ENCODE data around the gene MTA1. TPM values are rescaled to one million over a fixed set of nuclear protein-coding genes. Genes with fewer than 3 reads are reported as not detected.

MTA1 gene
- total RNA-seq, 4 donors from 2014 or later = 34.3 to 75.0 (median 49.2) TPM

DNA sequence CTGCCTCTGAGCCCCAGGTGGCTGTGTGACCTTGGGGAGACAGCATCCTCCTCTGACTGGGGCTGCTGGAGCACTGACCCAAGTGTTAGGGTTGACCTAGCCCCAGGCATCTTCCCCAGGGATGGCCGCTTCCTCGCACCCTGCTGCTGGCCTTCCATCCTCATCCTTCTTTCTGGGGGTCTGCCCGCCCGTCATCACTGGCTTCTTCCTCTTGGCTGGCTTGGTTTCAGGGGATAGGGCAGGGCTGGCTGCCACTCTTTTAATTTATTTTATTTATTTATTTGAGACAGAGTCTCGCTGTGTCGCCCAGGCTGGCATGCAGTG is 74.9 kb downstream of the MTA1 start:
- no peak for TF ChIP-seq CTCF (IDR thresholded peaks at IDR 0.05; ENCODE audit: low read depth)

- no peak for TF ChIP-seq CTCF (IDR thresholded peaks at IDR 0.05; ENCODE audit: low read depth)
These were observed 75.7 kb downstream of the MTA1 start for GRCh38 chr14:105495101-105495989.

DNA sequence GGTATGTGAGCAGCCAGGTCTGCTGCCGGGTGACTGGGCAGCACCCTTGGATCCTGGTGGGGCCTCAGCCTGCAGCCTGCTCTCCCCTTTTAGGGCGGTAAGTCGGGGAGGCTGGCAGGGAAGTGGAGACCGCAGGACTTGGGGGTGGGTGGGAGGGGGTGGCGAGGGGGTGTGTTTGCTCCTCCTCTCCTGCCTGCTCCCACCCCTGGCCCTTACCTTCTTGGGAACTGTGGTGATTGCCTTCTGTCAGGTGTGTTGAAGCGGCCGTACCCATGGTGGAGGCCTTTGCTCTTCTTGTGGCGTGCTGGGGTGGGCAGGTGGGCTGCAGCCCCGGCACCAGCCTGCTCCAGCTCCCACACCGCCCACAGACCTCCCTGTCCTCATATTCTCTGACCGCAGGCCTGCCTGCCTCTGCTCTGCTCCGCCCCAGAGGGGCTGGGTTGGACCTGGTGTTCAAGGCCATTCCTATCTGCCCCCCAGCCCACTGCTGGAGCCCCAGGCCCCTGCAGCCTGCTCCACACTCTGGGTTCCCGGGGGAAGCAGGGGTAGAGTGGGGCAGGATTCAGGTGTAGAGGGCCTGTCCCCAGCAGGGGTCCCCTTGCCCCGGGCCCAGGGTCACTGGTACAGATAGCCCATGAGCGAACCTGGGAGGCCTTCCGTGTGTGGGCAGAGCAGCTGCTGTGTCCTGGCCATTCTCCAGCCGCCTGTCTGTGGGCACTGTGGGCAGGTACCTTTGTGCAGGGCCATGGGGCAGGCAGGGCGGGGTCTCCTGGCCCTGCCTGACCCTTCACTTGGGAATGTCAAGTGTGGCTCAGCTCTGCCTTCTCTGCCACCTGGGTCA is 76.6 kb downstream of the MTA1 start:
- no peak for TF ChIP-seq CTCF (IDR thresholded peaks at IDR 0.05; ENCODE audit: low read depth)

DNA sequence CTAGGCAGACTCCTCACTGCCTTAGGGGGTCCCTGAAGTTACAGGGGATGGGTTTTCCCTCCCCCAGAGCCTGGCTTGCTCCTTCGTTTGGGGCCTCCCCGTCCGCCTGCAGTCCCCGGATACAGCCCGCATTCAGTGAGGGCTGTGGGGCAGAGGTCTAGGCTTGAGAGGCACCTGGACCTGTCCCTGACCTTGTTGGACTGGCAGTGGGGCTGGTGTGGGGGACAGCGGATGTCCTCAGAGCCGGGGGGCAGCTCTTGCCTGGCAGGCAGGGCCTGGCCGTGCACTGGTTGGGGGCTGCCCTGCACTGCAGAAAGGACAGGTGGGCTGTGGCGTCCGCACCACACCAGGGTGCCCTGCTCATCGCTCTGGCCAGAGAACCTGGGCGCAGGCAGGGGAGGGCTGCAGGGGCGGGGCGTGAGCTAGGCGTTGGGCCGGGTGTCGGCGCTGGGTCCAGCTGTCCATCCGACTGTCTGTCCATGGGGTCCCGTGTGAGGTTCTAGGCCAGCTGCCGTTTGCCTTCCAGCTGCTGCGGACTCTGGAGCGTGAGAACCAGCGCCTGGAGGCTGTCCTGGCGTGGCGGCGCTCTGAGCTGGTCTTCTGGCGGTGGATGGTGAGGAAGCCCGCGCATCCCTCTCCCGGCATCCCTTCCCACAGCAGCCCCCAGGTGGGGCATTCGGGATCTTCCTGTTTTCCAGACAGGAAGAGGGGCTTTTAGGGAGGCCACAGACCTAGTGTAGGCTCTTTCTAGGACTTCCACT is 77.4 kb downstream of the MTA1 start:
- no peak for TF ChIP-seq CTCF (IDR thresholded peaks at IDR 0.05; ENCODE audit: low read depth)

- TF ChIP-seq CTCF (IDR thresholded peaks at IDR 0.05; ENCODE audit: low read depth) = no peak
These were observed 78.2 kb downstream of the MTA1 start for GRCh38 chr14:105497671-105498429.

DNA sequence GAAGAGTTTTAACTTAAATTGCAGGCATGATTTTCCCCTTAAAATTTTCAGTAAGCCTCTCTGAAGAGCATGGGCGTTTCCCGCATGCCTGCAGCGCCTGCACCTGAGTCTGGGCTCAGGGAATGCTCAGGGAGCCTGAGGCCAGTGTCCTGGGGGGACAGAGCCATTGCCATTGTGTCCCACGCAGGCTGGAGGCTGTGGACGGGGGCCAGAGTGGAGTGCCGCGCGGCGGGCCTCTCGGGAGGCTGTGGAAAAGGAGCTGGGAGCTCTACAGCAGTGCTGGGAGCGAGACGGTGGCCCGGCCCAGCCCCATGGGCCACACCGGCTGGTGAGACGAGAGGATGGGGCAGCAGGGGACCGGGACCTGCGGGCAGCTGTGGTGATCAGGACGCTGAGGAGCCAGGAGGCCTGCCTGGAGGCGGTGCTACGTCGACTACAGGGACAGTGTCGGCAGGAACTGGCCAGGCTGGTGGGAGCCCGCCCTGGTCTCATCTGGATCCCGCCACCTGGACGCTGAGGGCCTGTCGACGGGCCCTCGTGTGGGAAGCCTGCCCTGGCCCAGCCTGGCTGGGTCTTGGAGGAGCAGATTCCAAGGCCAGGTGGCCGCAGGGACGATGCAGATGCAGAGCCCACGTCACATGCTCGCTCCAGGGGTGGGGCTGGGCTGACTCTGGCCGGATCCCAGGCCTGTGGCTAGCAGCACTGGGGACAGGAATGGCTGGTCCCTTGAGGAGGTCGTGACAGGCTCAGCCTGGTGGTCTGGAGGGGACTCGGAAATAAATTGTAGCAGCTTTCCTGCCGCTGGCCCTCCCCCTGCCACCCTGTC is 79.0 kb downstream of the MTA1 start:
- TF ChIP-seq CTCF (IDR thresholded peaks at IDR 0.05; ENCODE audit: low read depth) = no peak

Measured in subcutaneous adipose tissue (tissue), 4 donors.